ENCODE measurements around the gene AP4B1. TPM values are rescaled to one million over a fixed set of nuclear protein-coding genes. Genes with fewer than 3 reads are reported as not detected.

Gene AP4B1
- total and polyA plus RNA-seq, 2 experiments from 2014 or later = 9.8 to 11.1 TPM

DNA sequence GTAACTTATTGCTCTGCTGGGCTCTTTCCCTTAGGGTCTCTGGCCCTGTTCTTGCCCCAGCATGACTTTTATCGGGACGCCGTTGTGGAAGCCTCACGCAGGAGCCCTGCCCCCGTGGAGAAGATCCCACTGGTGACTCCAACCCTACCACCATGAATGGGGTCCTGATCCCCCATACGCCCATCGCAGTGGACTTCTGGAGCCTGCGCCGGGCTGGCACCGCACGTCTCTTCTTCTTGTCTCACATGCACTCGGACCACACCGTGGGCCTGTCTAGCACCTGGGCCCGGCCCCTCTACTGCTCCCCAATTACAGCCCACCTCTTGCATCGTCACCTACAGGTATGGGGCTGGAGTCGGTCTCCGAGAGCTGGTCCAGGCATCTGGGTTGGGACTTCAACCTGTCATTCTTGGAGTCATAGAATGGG is 849 bp upstream of the AP4B1 start:
- Histone ChIP-seq H4K20me1 (ENCODE audit: insufficient read depth, poor library complexity, severe bottlenecking) (no peaks in the 10 kb centered on the region), H3K4me3 (peak overlapping the region; percentile 53), H3K4me1 (ENCODE audit: insufficient read depth) (peaks cover 7% of the 10 kb centered on the region), H3K79me2 (peaks cover 18% of the 10 kb centered on the region), H2AFZ (peak overlapping the region; percentile 81), H3K9me3 (ENCODE audit: low read depth) (no peaks in the 10 kb centered on the region), H3K9me2 (replicated peaks; ENCODE audit: insufficient read depth) (no peaks in the 10 kb centered on the region), H3K4me2 (peak overlapping the region; percentile 85), H3K27me3 (no peaks in the 10 kb centered on the region), H3K27ac (peak overlapping the region; percentile 53), H3K36me3 (replicated peaks; ENCODE audit: insufficient read depth, low read depth) (no peaks in the 10 kb centered on the region)
- under 1% methylated on average over 17 of the region's 17 CpGs for WGBS (ENCODE audit: low lambda C conversion rate, missing lambda C conversion rate)
- peak; percentile 34 for DNase-seq (ENCODE audit: low spot score)
- TF ChIP-seq CTCF (IDR thresholded peaks at IDR 0.05; ENCODE audit: poor library complexity) = no peak
- no peak for TF ChIP-seq EZH2 (IDR thresholded peaks at IDR 0.05; ENCODE audit: borderline replicate concordance)
- TF ChIP-seq EZH2phosphoT487 (IDR thresholded peaks at IDR 0.05; ENCODE audit: low read depth, severe bottlenecking, unreplicated experiment) = no peak

DNA sequence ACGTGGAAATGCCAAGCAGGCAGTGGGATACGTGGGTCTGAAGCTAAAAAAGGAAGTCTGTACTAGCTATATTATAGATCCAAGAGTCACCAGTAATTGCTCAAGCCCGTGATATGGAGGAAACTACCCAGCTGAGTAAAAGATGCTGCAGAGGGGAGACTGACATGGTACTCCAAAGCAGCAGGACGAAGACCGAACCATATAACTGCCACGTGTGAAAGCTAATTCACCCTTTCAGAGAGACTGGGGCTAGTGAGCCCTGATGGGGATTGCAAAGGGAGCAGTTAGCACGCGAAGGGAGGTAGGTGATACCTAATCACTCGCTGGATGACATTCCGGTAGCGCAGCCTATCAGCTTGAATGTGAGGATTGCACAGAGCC is 316 bp downstream of the AP4B1 start:
- H3K79me2 ChIP-seq = peaks cover 18% of the 10 kb centered on the region
- peak overlapping the region; percentile 84 for H3K27ac ChIP-seq
- no peaks in the 10 kb centered on the region for H3K27me3 ChIP-seq
- peak overlapping the region; percentile 49 for H2AFZ ChIP-seq
- peak overlapping the region; percentile 78 for H3K4me2 ChIP-seq
- no peaks in the 10 kb centered on the region for H3K36me3 ChIP-seq (replicated peaks; ENCODE audit: insufficient read depth, low read depth)
- WGBS (ENCODE audit: low lambda C conversion rate, missing lambda C conversion rate) = 1% methylated on average over 11 of the region's 11 CpGs
- H3K9me2 ChIP-seq (replicated peaks; ENCODE audit: insufficient read depth) = no peaks in the 10 kb centered on the region
- no peak for TF ChIP-seq EZH2 (IDR thresholded peaks at IDR 0.05; ENCODE audit: borderline replicate concordance)
- no peak for TF ChIP-seq CTCF (IDR thresholded peaks at IDR 0.05; ENCODE audit: poor library complexity)
- no peak for DNase-seq (ENCODE audit: low spot score)
- H3K4me3 ChIP-seq = peak overlapping the region; percentile 31
- no peaks in the 10 kb centered on the region for H3K9me3 ChIP-seq (ENCODE audit: low read depth)
- H3K4me1 ChIP-seq (ENCODE audit: insufficient read depth) = peaks cover 7% of the 10 kb centered on the region
- no peaks in the 10 kb centered on the region for H4K20me1 ChIP-seq (ENCODE audit: insufficient read depth, poor library complexity, severe bottlenecking)

DNA sequence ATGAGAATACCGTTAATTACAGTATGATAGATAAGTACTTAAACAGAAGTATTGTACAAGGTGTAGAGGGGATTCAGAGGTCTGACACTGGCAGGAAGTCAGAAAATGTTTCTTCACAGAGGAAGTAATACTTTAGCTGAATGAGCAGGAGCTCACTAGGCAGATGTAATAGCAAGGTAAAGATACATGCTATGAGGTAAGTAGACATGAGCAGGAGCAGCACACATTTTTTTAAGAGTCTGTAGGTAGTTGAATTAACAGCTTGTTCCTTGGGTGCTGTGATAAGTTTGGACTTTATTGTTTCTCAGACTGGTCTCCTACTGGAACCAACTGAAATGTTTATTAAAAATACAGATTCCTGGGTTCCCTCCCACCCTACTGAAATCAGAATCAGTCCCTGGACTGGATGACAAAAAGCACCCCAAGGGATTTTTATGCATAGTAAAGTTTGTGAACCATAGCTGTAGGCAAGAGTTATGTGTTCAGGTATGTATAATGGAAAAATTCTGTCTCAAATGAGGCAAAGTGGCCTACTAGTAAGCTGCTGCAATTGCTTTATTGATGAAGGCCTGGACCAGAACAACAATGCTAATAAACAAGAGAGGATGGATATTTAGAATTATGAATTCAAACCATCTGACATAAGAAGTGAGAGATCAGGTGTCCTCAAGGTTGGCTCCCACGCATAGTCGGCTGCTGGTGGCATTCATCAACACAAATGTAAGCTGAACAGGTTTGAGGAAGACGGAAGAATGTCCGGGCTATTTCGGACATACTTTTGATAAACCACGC is 902 bp downstream of the AP4B1 start:
- TF ChIP-seq CTCF (IDR thresholded peaks at IDR 0.05; ENCODE audit: poor library complexity) = no peak
- no peak for TF ChIP-seq EZH2phosphoT487 (IDR thresholded peaks at IDR 0.05; ENCODE audit: low read depth, severe bottlenecking, unreplicated experiment)
- no peak for TF ChIP-seq EZH2 (IDR thresholded peaks at IDR 0.05; ENCODE audit: borderline replicate concordance)
- H3K9me3 ChIP-seq (ENCODE audit: low read depth) = no peaks in the 10 kb centered on the region
- H3K79me2 ChIP-seq = peaks cover 18% of the 10 kb centered on the region
- no peak for DNase-seq (ENCODE audit: low spot score)
- peak overlapping the region; percentile 78 for H3K4me2 ChIP-seq
- H3K4me3 ChIP-seq = peak overlapping the region; percentile 31
- 46% methylated on average over 7 of the region's 7 CpGs for WGBS (ENCODE audit: low lambda C conversion rate, missing lambda C conversion rate)
- no peaks in the 10 kb centered on the region for H3K27me3 ChIP-seq
- no peaks in the 10 kb centered on the region for H4K20me1 ChIP-seq (ENCODE audit: insufficient read depth, poor library complexity, severe bottlenecking)
- H3K9me2 ChIP-seq (replicated peaks; ENCODE audit: insufficient read depth) = no peaks in the 10 kb centered on the region
- no peaks in the 10 kb centered on the region for H3K36me3 ChIP-seq (replicated peaks; ENCODE audit: insufficient read depth, low read depth)
- H2AFZ ChIP-seq = peak overlapping the region; percentile 49
- H3K27ac ChIP-seq = peak overlapping the region; percentile 84
- H3K4me1 ChIP-seq (ENCODE audit: insufficient read depth) = peaks cover 7% of the 10 kb centered on the region
